Erythroblast (primary cell): ENCODE results near the gene CCDC197.

ENCODE experiments used
- GATA1 ChIP-seq: IDR thresholded peaks from 2 replicates; pipeline ENCODE4 v1.6.1; 2011; ENCODE audit warnings: low read depth, mild to moderate bottlenecking, control low read depth, low read length, moderate library complexity
- POLR2A ChIP-seq: IDR thresholded peaks from 2 replicates; pipeline ENCODE4 v1.6.1; 2011; ENCODE audit warnings: mild to moderate bottlenecking, low read length

- no peak for TF ChIP-seq POLR2A
- TF ChIP-seq GATA1 = no peak
Observed at GRCh38 chr14:94014382-94014781, 17.3 kb downstream of the CCDC197 start.
